Trophoblast cell (in vitro differentiated cells and primary cell): ENCODE measurements around the gene ERCC6L.

Experiments
- DNase-seq, 2 donors: peaks; one replicate each; pipeline ENCODE4 v3.0.0-alpha.2; 2016
- H2AFZ ChIP-seq: 2 replicates; pipeline ENCODE4 v1.6.1; 2013; ENCODE audit warnings: low read length, moderate library complexity, mild to moderate bottlenecking; ENCODE audit not compliant: insufficient read depth, poor library complexity
- H2AK5ac ChIP-seq: 2 replicates; pipeline ENCODE4 v1.6.1; 2013; ENCODE audit warnings: mild to moderate bottlenecking, low read length
- H2BK120ac ChIP-seq: 2 replicates; pipeline ENCODE4 v1.6.1; 2013; ENCODE audit warnings: low read length, mild to moderate bottlenecking, moderate library complexity; ENCODE audit not compliant: insufficient read depth, poor library complexity
- H2BK12ac ChIP-seq: 2 replicates; pipeline ENCODE4 v1.6.1; 2013; ENCODE audit warnings: mild to moderate bottlenecking, low read length, moderate library complexity
- H2BK5ac ChIP-seq: 2 replicates; pipeline ENCODE4 v1.6.1; 2013; ENCODE audit warnings: low read length, low read depth, moderate library complexity, mild to moderate bottlenecking; ENCODE audit not compliant: poor library complexity
- H3K14ac ChIP-seq: 2 replicates; pipeline ENCODE4 v1.6.1; 2013; ENCODE audit warnings: mild to moderate bottlenecking, low read length
- H3K18ac ChIP-seq: 2 replicates; pipeline ENCODE4 v1.6.1; 2013; ENCODE audit warnings: mild to moderate bottlenecking, low read length
- H3K23ac ChIP-seq: 2 replicates; pipeline ENCODE4 v1.6.1; 2013; ENCODE audit warnings: low read length
- H3K27ac ChIP-seq: 2 replicates; pipeline ENCODE4 v1.5.1; 2013; ENCODE audit warnings: low read depth, mild to moderate bottlenecking, inconsistent platforms, low read length, moderate library complexity
- H3K27me3 ChIP-seq: 2 replicates; pipeline ENCODE4 v1.6.1; 2013; ENCODE audit warnings: inconsistent platforms, mild to moderate bottlenecking, low read length, moderate library complexity; ENCODE audit not compliant: insufficient read depth
- H3K36me3 ChIP-seq, 2 experiments: 1 replicate in 1 of 2; 2 replicates in 1 of 2; pipeline ENCODE4 v1.6.1; 2013; ENCODE audit warnings: low read length in 2 of 2, mild to moderate bottlenecking in 2 of 2, moderate library complexity in 1 of 2; ENCODE audit not compliant: insufficient read depth in 2 of 2, control insufficient read depth in 1 of 2
- H3K4ac ChIP-seq: 2 replicates; pipeline ENCODE4 v1.6.1; 2013; ENCODE audit warnings: low read depth, mild to moderate bottlenecking, low read length, moderate library complexity
- H3K4me1 ChIP-seq, 2 experiments: 1 replicate in 1 of 2; 2 replicates in 1 of 2; pipeline ENCODE4 v1.6.1; 2013; ENCODE audit warnings: low read length in 2 of 2, mild to moderate bottlenecking in 2 of 2, moderate library complexity in 1 of 2; ENCODE audit not compliant: insufficient read depth in 2 of 2, control insufficient read depth in 1 of 2
- H3K4me2 ChIP-seq: 2 replicates; pipeline ENCODE4 v1.6.1; 2013; ENCODE audit warnings: inconsistent platforms, mild to moderate bottlenecking, low read length, moderate library complexity
- H3K4me3 ChIP-seq: 2 replicates; pipeline ENCODE4 v1.5.1; 2013; ENCODE audit warnings: mild to moderate bottlenecking, low read depth, low read length, inconsistent platforms
- H3K79me1 ChIP-seq: one replicate; pipeline ENCODE4 v1.6.1; 2013; ENCODE audit warnings: low read length
- H3K79me2 ChIP-seq: 2 replicates; pipeline ENCODE4 v1.6.1; 2013; ENCODE audit warnings: low read length, mild to moderate bottlenecking; ENCODE audit not compliant: control insufficient read depth, insufficient read depth, poor library complexity
- H3K9ac ChIP-seq: 2 replicates; pipeline ENCODE4 v1.6.1; 2013; ENCODE audit warnings: mild to moderate bottlenecking, low read length
- H3K9me3 ChIP-seq: 2 replicates; pipeline ENCODE4 v1.6.1; 2013; ENCODE audit warnings: low read depth, mild to moderate bottlenecking, control low read depth, inconsistent platforms, low read length; ENCODE audit not compliant: insufficient read depth
- H4K12ac ChIP-seq: 2 replicates; pipeline ENCODE4 v1.6.1; 2013; ENCODE audit warnings: low read depth, mild to moderate bottlenecking, low read length, moderate library complexity
- H4K8ac ChIP-seq: 2 replicates; pipeline ENCODE4 v1.6.1; 2013; ENCODE audit warnings: low read depth, mild to moderate bottlenecking, low read length, moderate library complexity
- H4K91ac ChIP-seq: one replicate; pipeline ENCODE4 v1.6.1; 2013; ENCODE audit warnings: low read depth, mild to moderate bottlenecking, low read length, moderate library complexity
- WGBS: extraction: QIAGEN DNeasy Blood & Tissue Kit; methylation state at CpG from one replicate; pipeline ENCODE4 v1.1.7; 2013; ENCODE audit warnings: missing lambda C conversion rate; ENCODE audit not compliant: insufficient read length, insufficient coverage; ENCODE audit errors: extremely low coverage; 5-methylcytosine and 5-hydroxymethylcytosine counted together

The ERCC6L gene

DNA sequence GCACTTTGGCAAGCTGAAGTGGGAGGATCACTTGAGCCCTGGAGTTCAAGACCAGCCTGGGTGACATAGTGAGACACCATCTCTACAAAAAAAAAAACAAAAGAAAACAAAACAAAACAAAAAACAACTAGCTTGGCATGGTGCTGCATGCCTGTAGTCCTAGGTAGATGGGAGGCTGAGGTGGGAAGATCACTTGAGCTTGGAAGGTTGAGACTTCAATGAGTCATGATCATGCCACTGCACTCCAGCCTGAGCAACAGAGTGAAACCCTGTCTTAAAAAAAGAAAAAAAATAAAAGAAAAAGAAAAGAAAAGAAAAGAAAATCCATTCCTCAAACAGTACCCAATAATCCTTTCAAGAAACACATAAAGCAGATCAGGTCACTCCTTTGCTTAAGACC, 14.9 kb upstream of the ERCC6L start:
- no peak overlapping the region for H3K14ac ChIP-seq

GRCh38 chrX:72247206-72247942, 8.5 kb upstream of the ERCC6L start:
- Histone ChIP-seq H2BK12ac (no peak overlapping the region), H4K12ac (no peak overlapping the region), H2BK5ac (no peak overlapping the region), H2AFZ (no peak overlapping the region), H3K4me2 (no peak overlapping the region), H4K8ac (no peak overlapping the region), H3K4me3 (no peak overlapping the region), H3K79me2 (no peaks in the 10 kb centered on the region), H3K36me3 (no peaks in the 10 kb centered on the region), H3K23ac (no peak overlapping the region), H2BK120ac (no peak overlapping the region), H3K14ac (no peak overlapping the region), H4K91ac (no peak overlapping the region), H2AK5ac (no peak overlapping the region), H3K9ac (no peak overlapping the region), H3K18ac (no peak overlapping the region), H3K27ac (no peak overlapping the region), H3K4ac (no peak overlapping the region), H3K4me1 (no peaks in the 10 kb centered on the region), H3K79me1 (no peaks in the 10 kb centered on the region), H3K27me3 (no peaks in the 10 kb centered on the region), H3K9me3 (no peaks in the 10 kb centered on the region)
- no peak for DNase-seq
- WGBS: no CpG with 5 or more reads among the region's 2 CpGs

More for the DNA sequence above, 14.9 kb upstream of the ERCC6L start:
- H3K4me3 ChIP-seq: no peak overlapping the region
- no peak overlapping the region for H3K9ac ChIP-seq
- H2AK5ac ChIP-seq: no peak overlapping the region
- H3K4me2 ChIP-seq: no peak overlapping the region
- no peaks in the 10 kb centered on the region for H3K27me3 ChIP-seq
- H2AFZ ChIP-seq: no peak overlapping the region
- H4K91ac ChIP-seq: no peak overlapping the region
- no peak overlapping the region for H3K27ac ChIP-seq
- H2BK120ac ChIP-seq: no peak overlapping the region
- no peak overlapping the region for H4K12ac ChIP-seq
- no peak overlapping the region for H2BK5ac ChIP-seq
- H3K36me3 ChIP-seq: no peaks in the 10 kb centered on the region
- H3K79me1 ChIP-seq: no peaks in the 10 kb centered on the region
- no peak overlapping the region for H3K18ac ChIP-seq
- no peak overlapping the region for H4K8ac ChIP-seq
- no peaks in the 10 kb centered on the region for H3K9me3 ChIP-seq
- no peak for DNase-seq
- H3K23ac ChIP-seq: no peak overlapping the region
- H3K4me1 ChIP-seq: peaks cover 0 to 5% of the 10 kb centered on the region in 2 experiments
- H2BK12ac ChIP-seq: no peak overlapping the region
- H3K4ac ChIP-seq: no peak overlapping the region
- H3K79me2 ChIP-seq: no peaks in the 10 kb centered on the region

GRCh38 chrX:72245461-72246089, 6.7 kb upstream of the ERCC6L start:
- Histone ChIP-seq H3K9me3 (no peaks in the 10 kb centered on the region), H2BK5ac (no peak overlapping the region), H2BK12ac (no peak overlapping the region), H3K79me1 (no peaks in the 10 kb centered on the region), H2BK120ac (no peak overlapping the region), H4K12ac (no peak overlapping the region), H3K4ac (no peak overlapping the region), H3K9ac (no peak overlapping the region), H3K79me2 (no peaks in the 10 kb centered on the region), H2AFZ (no peak overlapping the region), H3K4me3 (no peak overlapping the region), H3K36me3 (no peaks in the 10 kb centered on the region), H3K4me2 (no peak overlapping the region), H3K23ac (no peak overlapping the region), H3K18ac (no peak overlapping the region), H4K8ac (no peak overlapping the region), H3K27ac (no peak overlapping the region), H3K27me3 (no peaks in the 10 kb centered on the region), H3K14ac (no peak overlapping the region), H3K4me1 (no peaks in the 10 kb centered on the region), H2AK5ac (no peak overlapping the region), H4K91ac (no peak overlapping the region)
- peak; percentile 45 to 76 for DNase-seq
- WGBS: no CpG with 5 or more reads among the region's 3 CpGs

DNA sequence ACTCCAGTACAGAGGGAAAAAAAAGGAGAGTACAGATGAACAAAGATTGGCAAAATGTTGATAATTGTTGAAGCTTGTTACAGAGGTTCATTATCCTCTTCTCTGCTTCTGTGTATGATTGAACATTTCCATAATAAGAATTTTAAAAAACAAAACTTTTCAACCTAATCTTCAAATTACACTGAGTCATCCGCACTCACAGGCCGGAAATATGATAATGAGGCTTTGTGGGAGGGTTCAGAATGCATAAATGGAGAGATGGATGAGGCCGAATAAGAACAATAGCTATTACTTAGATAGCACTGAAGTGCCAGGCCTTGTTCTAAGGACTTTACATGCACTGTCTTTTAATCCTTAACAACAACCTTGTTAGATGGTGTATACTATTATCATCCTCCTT, 4.6 kb upstream of the ERCC6L start:
- H3K9me3 ChIP-seq: no peaks in the 10 kb centered on the region
- no peak overlapping the region for H2AFZ ChIP-seq
- H3K18ac ChIP-seq: no peak overlapping the region
- H4K8ac ChIP-seq: no peak overlapping the region
- H3K4ac ChIP-seq: no peak overlapping the region
- no peak overlapping the region for H4K91ac ChIP-seq
- no peak overlapping the region for H2AK5ac ChIP-seq
- no peaks in the 10 kb centered on the region for H3K27me3 ChIP-seq
- no peak for DNase-seq
- H3K27ac ChIP-seq: no peak overlapping the region
- no peaks in the 10 kb centered on the region for H3K4me1 ChIP-seq
- H4K12ac ChIP-seq: no peak overlapping the region
- H3K79me2 ChIP-seq: no peaks in the 10 kb centered on the region
- no peaks in the 10 kb centered on the region for H3K79me1 ChIP-seq
- no peak overlapping the region for H3K4me3 ChIP-seq
- H3K9ac ChIP-seq: no peak overlapping the region
- H2BK120ac ChIP-seq: no peak overlapping the region
- no peak overlapping the region for H3K4me2 ChIP-seq
- WGBS: no CpG with 5 or more reads among the region's 3 CpGs
- H3K14ac ChIP-seq: no peak overlapping the region
- H2BK5ac ChIP-seq: no peak overlapping the region
- no peak overlapping the region for H3K23ac ChIP-seq
- no peak overlapping the region for H2BK12ac ChIP-seq
- H3K36me3 ChIP-seq: no peaks in the 10 kb centered on the region
